ENCODE measurements around the gene KIF13A.

DNA sequence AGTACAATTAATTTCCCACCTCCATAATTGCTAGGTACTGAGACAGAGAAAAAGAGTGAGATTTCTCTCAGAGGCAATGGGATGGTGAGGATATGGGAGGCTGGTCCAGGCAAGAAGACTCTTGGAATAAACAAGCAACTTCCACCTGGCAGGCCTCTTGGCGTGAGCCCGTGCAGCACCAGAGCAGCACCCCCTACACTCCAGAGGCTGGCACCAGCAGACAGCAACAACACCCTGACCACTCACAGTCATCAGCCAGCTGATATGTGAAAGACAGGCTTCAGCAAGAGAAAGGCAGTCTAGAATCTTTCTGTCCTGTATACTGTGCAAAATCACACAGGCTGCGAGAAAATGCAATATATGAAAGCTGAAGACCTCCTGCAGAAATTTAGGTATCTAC lies 59.7 kb downstream of the KIF13A start:
- TF ChIP-seq, protein P1, sequence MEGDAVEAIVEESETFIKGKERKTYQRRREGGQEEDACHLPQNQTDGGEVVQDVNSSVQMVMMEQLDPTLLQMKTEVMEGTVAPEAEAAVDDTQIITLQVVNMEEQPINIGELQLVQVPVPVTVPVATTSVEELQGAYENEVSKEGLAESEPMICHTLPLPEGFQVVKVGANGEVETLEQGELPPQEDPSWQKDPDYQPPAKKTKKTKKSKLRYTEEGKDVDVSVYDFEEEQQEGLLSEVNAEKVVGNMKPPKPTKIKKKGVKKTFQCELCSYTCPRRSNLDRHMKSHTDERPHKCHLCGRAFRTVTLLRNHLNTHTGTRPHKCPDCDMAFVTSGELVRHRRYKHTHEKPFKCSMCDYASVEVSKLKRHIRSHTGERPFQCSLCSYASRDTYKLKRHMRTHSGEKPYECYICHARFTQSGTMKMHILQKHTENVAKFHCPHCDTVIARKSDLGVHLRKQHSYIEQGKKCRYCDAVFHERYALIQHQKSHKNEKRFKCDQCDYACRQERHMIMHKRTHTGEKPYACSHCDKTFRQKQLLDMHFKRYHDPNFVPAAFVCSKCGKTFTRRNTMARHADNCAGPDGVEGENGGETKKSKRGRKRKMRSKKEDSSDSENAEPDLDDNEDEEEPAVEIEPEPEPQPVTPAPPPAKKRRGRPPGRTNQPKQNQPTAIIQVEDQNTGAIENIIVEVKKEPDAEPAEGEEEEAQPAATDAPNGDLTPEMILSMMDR (IDR thresholded peaks at IDR 0.05 in 2 of 3, conservative IDR thresholded peaks at IDR 0.05 in 1 of 3; ENCODE audit: insufficient read depth in 2 of 3, low read depth in 1 of 3, low read length in 3 of 3), result no peak
- no peak for TF ChIP-seq MYNN (IDR thresholded peaks at IDR 0.05)
- TF ChIP-seq MYNN (CRISPR knock-in tag; IDR thresholded peaks at IDR 0.05), result no peak
- no peak for TF ChIP-seq ZNF274 (IDR thresholded peaks at IDR 0.05; ENCODE audit: borderline replicate concordance, low read depth, low read length)
- no peak for TF ChIP-seq TCF3 (CRISPR knock-in tag; IDR thresholded peaks at IDR 0.05)
- no peak for TF ChIP-seq ZBTB1 (CRISPR knock-in tag; IDR thresholded peaks at IDR 0.05; ENCODE audit: borderline replicate concordance, low read depth)
- TF ChIP-seq, protein P2, sequence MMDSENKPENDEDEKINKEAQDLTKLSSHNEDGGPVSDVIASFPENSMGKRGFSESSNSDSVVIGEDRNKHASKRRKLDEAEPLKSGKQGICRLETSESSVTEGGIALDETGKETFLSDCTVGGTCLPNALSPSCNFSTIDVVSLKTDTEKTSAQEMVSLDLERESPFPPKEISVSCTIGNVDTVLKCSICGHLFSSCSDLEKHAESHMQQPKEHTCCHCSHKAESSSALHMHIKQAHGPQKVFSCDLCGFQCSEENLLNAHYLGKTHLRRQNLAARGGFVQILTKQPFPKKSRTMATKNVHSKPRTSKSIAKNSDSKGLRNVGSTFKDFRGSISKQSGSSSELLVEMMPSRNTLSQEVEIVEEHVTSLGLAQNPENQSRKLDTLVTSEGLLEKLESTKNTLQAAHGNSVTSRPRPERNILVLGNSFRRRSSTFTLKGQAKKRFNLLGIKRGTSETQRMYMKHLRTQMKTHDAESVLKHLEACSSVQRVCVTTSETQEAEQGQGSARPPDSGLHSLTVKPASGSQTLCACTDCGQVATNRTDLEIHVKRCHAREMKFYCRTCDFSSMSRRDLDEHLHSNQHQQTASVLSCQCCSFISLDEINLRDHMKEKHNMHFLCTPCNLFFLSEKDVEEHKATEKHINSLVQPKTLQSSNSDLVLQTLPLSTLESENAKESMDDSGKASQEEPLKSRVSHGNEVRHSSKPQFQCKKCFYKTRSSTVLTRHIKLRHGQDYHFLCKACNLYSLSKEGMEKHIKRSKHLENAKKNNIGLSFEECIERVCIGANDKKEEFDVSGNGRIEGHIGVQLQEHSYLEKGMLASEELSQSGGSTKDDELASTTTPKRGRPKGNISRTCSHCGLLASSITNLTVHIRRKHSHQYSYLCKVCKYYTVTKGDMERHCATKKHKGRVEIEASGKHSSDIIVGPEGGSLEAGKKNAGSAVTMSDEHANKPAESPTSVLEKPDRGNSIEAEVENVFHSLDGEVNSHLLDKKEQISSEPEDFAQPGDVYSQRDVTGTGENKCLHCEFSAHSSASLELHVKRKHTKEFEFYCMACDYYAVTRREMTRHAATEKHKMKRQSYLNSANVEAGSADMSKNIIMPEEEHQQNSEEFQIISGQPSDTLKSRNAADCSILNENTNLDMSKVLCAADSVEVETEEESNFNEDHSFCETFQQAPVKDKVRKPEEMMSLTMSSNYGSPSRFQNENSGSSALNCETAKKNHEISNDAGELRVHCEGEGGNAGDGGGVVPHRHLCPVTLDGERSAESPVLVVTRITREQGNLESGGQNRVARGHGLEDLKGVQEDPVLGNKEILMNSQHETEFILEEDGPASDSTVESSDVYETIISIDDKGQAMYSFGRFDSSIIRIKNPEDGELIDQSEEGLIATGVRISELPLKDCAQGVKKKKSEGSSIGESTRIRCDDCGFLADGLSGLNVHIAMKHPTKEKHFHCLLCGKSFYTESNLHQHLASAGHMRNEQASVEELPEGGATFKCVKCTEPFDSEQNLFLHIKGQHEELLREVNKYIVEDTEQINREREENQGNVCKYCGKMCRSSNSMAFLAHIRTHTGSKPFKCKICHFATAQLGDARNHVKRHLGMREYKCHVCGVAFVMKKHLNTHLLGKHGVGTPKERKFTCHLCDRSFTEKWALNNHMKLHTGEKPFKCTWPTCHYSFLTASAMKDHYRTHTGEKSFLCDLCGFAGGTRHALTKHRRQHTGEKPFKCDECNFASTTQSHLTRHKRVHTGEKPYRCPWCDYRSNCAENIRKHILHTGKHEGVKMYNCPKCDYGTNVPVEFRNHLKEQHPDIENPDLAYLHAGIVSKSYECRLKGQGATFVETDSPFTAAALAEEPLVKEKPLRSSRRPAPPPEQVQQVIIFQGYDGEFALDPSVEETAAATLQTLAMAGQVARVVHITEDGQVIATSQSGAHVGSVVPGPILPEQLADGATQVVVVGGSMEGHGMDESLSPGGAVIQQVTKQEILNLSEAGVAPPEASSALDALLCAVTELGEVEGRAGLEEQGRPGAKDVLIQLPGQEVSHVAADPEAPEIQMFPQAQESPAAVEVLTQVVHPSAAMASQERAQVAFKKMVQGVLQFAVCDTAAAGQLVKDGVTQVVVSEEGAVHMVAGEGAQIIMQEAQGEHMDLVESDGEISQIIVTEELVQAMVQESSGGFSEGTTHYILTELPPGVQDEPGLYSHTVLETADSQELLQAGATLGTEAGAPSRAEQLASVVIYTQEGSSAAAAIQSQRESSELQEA (IDR thresholded peaks at IDR 0.05; ENCODE audit: low read depth), result no peak
- TF ChIP-seq, protein P3, sequence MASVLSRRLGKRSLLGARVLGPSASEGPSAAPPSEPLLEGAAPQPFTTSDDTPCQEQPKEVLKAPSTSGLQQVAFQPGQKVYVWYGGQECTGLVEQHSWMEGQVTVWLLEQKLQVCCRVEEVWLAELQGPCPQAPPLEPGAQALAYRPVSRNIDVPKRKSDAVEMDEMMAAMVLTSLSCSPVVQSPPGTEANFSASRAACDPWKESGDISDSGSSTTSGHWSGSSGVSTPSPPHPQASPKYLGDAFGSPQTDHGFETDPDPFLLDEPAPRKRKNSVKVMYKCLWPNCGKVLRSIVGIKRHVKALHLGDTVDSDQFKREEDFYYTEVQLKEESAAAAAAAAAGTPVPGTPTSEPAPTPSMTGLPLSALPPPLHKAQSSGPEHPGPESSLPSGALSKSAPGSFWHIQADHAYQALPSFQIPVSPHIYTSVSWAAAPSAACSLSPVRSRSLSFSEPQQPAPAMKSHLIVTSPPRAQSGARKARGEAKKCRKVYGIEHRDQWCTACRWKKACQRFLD (CRISPR knock-in tag; IDR thresholded peaks at IDR 0.05), result no peak
- no peak for TF ChIP-seq POLR2AphosphoS5 (IDR thresholded peaks at IDR 0.05; ENCODE audit: control insufficient read depth, insufficient read depth, low read depth, low read length)
- no peak for TF ChIP-seq POLR2A (conservative IDR thresholded peaks at IDR 0.05)
- TF ChIP-seq BRD9 (IDR thresholded peaks at IDR 0.05; ENCODE audit: low read depth, partially characterized antibody), result no peak
- no peak for TF ChIP-seq NKRF (IDR thresholded peaks at IDR 0.05; ENCODE audit: borderline replicate concordance)
- TF ChIP-seq, protein P4, sequence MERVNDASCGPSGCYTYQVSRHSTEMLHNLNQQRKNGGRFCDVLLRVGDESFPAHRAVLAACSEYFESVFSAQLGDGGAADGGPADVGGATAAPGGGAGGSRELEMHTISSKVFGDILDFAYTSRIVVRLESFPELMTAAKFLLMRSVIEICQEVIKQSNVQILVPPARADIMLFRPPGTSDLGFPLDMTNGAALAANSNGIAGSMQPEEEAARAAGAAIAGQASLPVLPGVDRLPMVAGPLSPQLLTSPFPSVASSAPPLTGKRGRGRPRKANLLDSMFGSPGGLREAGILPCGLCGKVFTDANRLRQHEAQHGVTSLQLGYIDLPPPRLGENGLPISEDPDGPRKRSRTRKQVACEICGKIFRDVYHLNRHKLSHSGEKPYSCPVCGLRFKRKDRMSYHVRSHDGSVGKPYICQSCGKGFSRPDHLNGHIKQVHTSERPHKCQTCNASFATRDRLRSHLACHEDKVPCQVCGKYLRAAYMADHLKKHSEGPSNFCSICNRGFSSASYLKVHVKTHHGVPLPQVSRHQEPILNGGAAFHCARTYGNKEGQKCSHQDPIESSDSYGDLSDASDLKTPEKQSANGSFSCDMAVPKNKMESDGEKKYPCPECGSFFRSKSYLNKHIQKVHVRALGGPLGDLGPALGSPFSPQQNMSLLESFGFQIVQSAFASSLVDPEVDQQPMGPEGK (CRISPR knock-in tag; IDR thresholded peaks at IDR 0.05; ENCODE audit: borderline replicate concordance), result no peak
- no peak for TF ChIP-seq SP1 (CRISPR knock-in tag; IDR thresholded peaks at IDR 0.05)
